HG02973 (cell line): ENCODE results near the gene TGM1.
"Not testable (repeated sequence)": the region's sequence is repeated elsewhere in the genome, so short reads cannot be mapped to it uniquely, and the experiment has no call there.

ENCODE experiments used
- ATAC-seq: cut with Tn5 transposase; IDR thresholded peaks from one replicate; pipeline ENCODE4 v1.9.1; 2021; ENCODE audit warnings: moderate library complexity; ENCODE audit not compliant: unreplicated experiment

Gene TGM1

GRCh38 chr14:24255438-24255837 is 7.5 kb downstream of the TGM1 start:
- no peak for ATAC-seq

GRCh38 chr14:24254630-24255392 is 8.2 kb downstream of the TGM1 start:
- ATAC-seq: no peak

DNA sequence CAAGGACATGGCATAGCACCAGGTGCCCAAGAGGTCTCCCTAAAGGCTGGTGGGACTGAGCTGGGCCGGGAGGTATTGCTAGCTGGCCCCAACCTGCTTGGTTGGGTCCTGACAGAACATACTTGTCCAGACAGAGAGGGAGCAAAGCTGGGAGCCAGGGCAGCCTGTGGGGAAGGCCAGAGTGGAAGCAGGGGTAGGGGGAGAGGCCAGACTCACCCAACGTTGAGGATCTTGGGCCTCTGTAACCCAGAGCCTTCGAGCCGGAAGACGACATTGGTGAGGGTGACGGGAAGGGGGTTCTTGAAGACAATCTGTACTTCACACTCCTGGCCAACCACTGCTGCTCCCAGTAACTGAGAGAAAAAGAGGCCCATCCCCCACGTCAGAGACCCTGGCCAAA is 9.0 kb downstream of the TGM1 start:
- ATAC-seq: no peak

DNA sequence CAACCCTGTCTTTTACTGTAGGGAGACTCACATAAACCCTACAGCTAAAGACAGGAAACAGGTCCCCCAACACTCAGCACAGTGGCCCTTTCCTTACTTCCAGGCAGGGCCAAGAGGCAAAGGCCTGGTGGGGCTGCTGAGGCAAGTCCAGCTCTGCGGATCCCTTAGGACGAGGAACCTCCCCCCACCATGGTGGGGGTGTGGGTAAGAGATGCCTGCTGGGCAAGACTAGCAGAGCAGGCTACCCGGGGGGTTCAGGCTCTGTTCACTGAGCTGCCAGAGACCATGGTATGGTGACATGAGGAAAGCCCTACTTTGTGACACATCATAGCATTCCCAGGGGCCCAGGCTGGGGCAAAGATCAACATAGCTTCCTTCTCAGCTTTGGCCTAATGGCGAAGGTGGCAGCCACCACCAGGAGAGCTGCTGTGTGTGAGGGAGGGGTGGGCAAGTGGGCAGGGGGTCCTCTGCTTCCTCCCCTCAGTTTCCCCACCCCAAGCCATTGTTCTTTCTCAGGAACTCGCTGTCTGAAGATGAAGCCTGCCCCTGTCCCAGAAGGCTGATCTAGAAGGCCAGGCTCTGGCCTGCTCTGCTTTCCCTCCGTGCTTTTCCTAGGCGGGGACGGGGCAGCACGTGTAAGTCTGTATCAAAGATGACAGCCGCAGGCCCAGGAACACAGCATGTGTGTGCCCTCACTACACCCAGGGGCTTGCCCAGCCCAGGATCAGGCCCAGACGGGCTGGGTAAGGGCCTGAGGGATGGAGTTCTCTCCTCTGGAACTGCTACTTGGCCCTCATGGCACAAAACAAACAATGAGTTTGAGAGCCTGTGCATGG is 10.5 kb downstream of the TGM1 start:
- ATAC-seq: no peak

- no peak for ATAC-seq
Measured at GRCh38 chr14:24251880-24252288, 11.1 kb downstream of the TGM1 start.

DNA sequence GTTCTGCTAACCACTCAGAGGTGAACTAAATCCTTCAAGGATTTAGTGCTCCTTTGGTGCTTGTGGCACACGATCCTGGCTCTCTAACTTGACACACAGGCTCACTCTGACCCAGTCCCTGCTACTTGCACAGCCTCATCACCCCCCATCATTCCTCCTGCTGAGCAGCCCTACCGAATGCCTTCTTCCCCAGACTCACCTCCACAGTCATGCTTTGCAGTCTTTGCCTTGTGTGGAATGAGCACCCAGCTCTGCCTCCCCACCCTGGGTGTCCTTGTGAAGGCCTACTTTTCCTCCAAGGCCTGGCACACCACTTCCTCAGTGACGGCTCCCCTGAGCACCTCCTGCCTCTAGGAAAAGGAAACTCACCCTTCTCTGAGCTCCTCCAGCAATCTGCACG is 12.6 kb downstream of the TGM1 start:
- ATAC-seq: no peak

DNA sequence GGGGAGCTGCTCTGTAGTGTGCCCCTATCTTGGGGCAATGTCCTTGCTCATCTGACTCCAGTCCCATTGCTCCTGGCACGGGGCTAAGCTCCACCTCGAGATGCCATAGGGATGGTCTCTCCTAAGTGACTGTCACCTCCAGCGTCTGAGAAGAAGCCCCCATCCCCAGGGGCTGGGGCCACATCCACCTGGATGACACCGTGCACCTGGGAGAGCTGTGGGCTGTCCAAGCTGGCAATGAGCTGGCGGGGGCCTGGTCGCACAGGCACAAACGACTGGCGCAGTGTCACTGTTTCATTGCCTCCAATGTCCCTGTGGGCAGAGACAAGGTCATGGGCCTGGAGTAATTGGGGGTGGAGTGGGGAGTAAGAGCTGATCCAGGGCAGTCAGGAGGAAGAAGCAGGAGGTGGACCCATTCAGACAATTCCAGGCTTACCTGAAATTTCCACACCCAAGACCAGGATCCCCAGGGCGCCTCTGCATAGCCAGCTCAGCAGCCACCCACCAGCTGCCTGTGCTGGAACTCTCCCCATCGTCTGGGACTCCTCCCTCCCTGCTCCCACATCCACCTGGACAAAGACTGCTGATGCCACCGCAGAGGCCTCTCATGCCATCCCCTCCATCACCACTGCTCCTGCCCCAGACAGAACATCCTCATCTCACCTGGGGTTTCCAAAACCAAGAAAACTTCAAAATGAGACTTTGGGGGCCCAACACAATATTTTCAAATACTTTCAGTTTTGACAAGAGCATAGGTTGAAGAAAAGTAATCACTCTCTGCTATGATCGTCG is 13.6 kb downstream of the TGM1 start:
- no peak for ATAC-seq

DNA sequence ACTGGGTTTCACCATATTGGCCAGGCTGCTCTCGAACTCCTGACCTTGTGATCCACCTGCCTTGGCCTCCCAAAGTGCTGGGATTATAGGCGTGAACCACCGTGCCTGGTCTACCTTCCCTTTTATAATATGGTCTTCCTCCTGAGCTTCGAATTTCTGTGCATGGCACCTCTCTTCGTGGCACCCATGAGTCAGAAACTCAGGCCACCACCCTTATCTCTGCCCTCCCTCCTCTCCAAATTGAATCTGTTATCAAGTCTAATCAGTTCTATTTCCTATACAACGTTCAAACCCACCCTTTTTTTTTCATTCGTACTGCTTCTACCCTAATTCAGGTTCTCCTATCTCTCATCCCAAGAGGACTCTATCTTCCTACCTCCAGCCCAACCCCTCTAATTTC is 15.6 kb downstream of the TGM1 start:
- no peak for ATAC-seq

DNA sequence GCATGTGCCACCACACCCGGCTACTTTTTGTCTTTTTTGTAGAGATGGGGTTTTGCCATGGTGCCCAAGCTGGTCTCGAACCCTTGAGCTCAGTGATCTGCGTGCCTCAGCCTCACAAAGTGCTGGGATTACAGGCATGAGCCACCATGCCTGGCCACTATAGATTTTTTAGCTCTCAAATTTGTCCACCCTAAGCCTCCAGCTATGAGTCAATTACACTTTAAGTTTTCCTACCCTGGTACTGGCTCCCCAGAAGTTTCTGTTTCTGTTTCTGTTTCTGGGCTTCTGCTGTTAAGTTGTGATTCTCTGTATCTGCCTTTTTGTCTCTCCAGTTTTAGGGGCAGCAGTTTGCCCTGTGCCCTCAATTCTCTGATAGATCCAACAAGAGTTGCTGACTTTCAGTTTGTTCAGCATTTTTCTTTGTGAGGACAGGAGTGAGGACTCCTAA is 16.2 kb downstream of the TGM1 start:
- ATAC-seq: no peak

GRCh38 chr14:24245350-24245749 is 17.6 kb downstream of the TGM1 start:
- ATAC-seq: not testable (repeated sequence)

GRCh38 chr14:24243336-24243836 is 19.6 kb downstream of the TGM1 start:
- ATAC-seq: no peak

- ATAC-seq: peak; percentile 73
Measured at GRCh38 chr14:24241829-24242443, 21.0 kb downstream of the TGM1 start.

DNA sequence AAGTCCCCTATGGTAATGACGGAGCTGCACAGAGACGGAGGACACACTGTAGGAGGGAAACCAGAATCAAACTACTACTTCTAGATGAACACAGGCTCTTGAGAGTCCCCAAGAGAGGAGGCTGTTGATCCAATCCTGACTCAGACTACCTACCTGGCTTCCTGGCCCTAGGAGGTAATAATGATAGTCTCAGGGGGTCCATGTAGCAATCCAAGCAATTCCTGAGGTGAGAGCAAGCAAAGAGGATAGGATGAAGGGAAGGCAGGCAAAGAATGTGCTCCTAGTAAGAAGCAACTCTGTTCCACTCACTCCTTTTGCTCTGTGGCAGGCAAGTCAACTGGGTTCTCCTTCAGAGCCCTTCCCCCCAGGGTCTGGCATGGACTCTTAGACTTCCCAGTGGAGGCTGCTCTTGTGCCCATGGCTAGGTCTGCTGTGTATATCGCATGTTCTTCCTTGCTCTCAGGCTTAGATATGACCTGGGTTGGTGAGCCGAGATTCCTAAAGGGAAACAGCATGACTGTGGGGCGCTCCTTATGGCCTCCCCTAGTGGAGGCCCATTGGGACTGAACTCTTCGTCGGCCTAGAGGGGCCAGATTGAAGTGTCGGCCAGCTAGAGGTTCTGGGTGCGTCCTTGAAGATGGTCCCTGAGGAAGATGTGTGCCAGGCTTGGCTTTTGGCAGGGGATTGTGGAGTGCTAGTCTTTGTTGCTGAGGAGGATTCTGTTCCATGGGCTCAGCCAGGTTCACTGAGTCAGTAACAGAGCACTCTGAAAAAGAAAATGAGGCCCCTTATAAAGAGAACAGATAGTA is 22.7 kb downstream of the TGM1 start:
- ATAC-seq: no peak

DNA sequence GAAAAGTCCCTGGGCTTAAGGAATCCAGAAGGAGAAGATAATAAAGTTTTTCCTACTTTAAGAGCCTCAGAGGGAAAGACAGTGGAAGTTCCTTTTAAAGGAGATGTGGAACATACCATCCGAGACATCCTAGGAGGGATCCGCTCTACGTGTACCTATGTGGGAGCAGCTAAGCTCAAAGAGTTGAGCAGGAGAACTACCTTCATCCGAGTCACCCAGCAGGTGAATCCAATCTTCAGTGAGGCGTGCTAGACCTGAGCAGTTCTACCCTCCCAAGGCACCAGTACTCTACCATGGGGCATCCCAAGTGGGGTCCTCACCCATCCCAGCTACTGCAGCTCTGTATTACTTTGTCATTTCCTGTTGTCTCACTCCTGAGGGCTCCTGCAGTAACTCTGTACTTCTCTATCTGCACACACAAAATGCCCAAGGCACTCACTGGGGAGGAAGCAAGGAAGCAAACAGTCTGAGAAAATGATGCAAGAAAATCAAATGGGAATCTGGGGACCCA is 24.4 kb downstream of the TGM1 start:
- no peak for ATAC-seq

DNA sequence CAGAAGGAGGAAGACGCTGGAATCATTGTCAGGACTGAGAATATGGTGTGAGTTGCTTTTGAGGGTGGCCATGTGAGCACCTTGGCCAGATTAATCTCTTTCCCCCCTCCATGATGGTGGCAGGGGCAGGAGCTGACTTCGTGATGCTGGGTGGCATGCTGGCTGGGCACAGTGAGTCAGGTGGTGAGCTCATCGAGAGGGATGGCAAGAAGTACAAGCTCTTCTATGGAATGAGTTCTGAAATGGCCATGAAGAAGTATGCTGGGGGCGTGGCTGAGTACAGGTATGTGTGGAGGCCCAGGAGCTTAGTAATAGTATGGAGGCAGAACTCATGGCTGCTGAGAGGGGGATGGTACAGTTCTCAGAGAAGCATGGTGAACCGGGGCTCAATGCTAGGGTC is 24.9 kb downstream of the TGM1 start:
- ATAC-seq: no peak

GRCh38 chr14:24237463-24237955 is 25.5 kb downstream of the TGM1 start:
- ATAC-seq: no peak

GRCh38 chr14:24236689-24237462 is 26.1 kb downstream of the TGM1 start:
- ATAC-seq: no peak

GRCh38 chr14:24235804-24236688 is 26.9 kb downstream of the TGM1 start:
- no peak for ATAC-seq
